HepG2 (cell line): ENCODE data around the gene CDH1. TPM values are rescaled to one million over a fixed set of nuclear protein-coding genes. Genes with fewer than 3 reads are reported as not detected.

Experiments
- polyA plus RNA-seq, 8 experiments: library from polyadenylated mRNA; depleted of rRNA in 3 of 8; stranded (reverse) in 7 of 8; unstranded in 1 of 8; fragments of >200 nt; fragmentation: Illumina TruSeq in 4 of 8; extraction: Trizol in 4 of 8; gene quantifications; 2 replicates each; pipeline versions ENCODE4 v1.2.1 to v1.2.3, GENCODE V29; 2011 to 2016; ENCODE audit warnings: low read depth in 4 of 8, missing spikeins in 1 of 8, mixed read lengths in 1 of 8; ENCODE audit not compliant: insufficient read depth in 1 of 8
- small RNA-seq, 3 experiments: library from RNA; depleted of rRNA; stranded (forward); fragments of <200 nt; gene quantifications; one replicate each; pipeline ENCODE3, GENCODE V24; 2012; ENCODE audit warnings: low read depth in 2 of 3, low replicate concordance in 1 of 3; ENCODE audit not compliant: insufficient read length in 3 of 3, insufficient read depth in 2 of 3
- total RNA-seq, 5 experiments: library from RNA; depleted of rRNA; stranded (reverse); fragments of >200 nt; fragmentation: Illumina TruSeq; extraction: Trizol; gene quantifications; 2 replicates each; pipeline ENCODE4 v1.2.3, GENCODE V29; 2016; ENCODE audit warnings: low read depth in 1 of 5

CDH1 gene
- total and polyA plus RNA-seq, 2 of the 13 experiments (the other 11 are each of a cell fraction or from before 2014, with no cell fraction given), result 0.95 to 9.8 TPM

Small RNAs within 50 kb of the gene (small RNA-seq; reads per million reads assigned to genes)
- gene RNA5SP429, result 0 to 0.97 (median 0) reads per million in 3 experiments

Other genes starting within 250 kb of the CDH1 start
- 17.6 and 21.9 TPM in 2 replicates for gene ZFP90, start 198.0 kb upstream of the CDH1 start, total RNA-seq (2016; rRNA removed; fragmentation: Illumina TruSeq; extraction: Trizol)
- gene ZFP90, start 198.0 kb upstream of the CDH1 start, polyA plus RNA-seq (2011; rRNA removed), result 17.6 and 18.9 TPM in 2 replicates
- not detected in 2 replicates for gene CDH3, start 92.0 kb upstream of the CDH1 start, total RNA-seq (2016; rRNA removed; fragmentation: Illumina TruSeq; extraction: Trizol)
- gene CDH3, start 92.0 kb upstream of the CDH1 start, polyA plus RNA-seq (2011; rRNA removed), result 0.11 and 0.57 TPM in 2 replicates
- gene TANGO6, start 106.2 kb downstream of the CDH1 start, total RNA-seq (2016; rRNA removed; fragmentation: Illumina TruSeq; extraction: Trizol), result 13.3 and 15.3 TPM in 2 replicates
- gene TANGO6, start 106.2 kb downstream of the CDH1 start, polyA plus RNA-seq (2011; rRNA removed), result 6.6 and 7.2 TPM in 2 replicates